DND-41 (cell line): Measurements from ENCODE around the gene IFNB1.

Experiments
- CTCF ChIP-seq: IDR thresholded peaks from 2 replicates; pipeline ENCODE4 v1.5.1; 2012; ENCODE audit warnings: borderline replicate concordance, low read length, moderate library complexity, mild to moderate bottlenecking; ENCODE audit not compliant: poor library complexity, severe bottlenecking; ENCODE audit errors: extremely low read depth
- EZH2 ChIP-seq: IDR thresholded peaks from 3 replicates; pipeline ENCODE4 v1.6.1; 2012; ENCODE audit warnings: borderline replicate concordance, low read depth, mild to moderate bottlenecking, moderate library complexity, low read length, inconsistent platforms; ENCODE audit not compliant: severe bottlenecking

- TF ChIP-seq CTCF: no peak
- TF ChIP-seq EZH2: no peak
These were observed 20.1 kb upstream of the IFNB1 start for GRCh38 chr9:21097817-21098216.
